ENCODE measurements around the gene NRIP3. TPM values are rescaled to one million over a fixed set of nuclear protein-coding genes. Genes with fewer than 3 reads are reported as not detected.

The NRIP3 gene
- total RNA-seq, 2 donors from 2014 or later, result 0.95 to 1.2 TPM

GRCh38 chr11:8942518-8943066 lies 61.2 kb downstream of the NRIP3 start, which contains the start of gene ASCL3:
Gene ASCL3, minus strand, starts transcription at chr11:8943016. Its CDS starts 4,855 bp downstream, at chr11:8938161.
- H3K27me3 ChIP-seq (ENCODE audit: control insufficient read depth, insufficient read depth, low read length, poor library complexity, severe bottlenecking), result no peaks in the 10 kb centered on the region
- H3K36me3 Mint-ChIP-seq (ENCODE audit: low read depth), result peaks cover 2% of the 10 kb centered on the region
- H3K4me1 ChIP-seq (ENCODE audit: control insufficient read depth, insufficient read depth, low read length), result no peaks in the 10 kb centered on the region
- no peaks in the 10 kb centered on the region for H3K9me3 Mint-ChIP-seq
- H3K9me3 ChIP-seq (ENCODE audit: control insufficient read depth, low read length), result peaks cover 10% of the 10 kb centered on the region
- peaks cover 16% of the 10 kb centered on the region for H3K27me3 Mint-ChIP-seq (ENCODE audit: insufficient read depth)
- no peak within 1 kb of the TSS for H3K4me3 Mint-ChIP-seq
- TF ChIP-seq CTCF (conservative IDR thresholded peaks at IDR 0.05), result no peak
- no peak for DNase-seq
- no peak within 1 kb of the TSS for H3K27ac ChIP-seq (ENCODE audit: low read depth, low read length)
- 80 to 100% methylated on average over 2 to 5 of the region's 5 CpGs for WGBS, 2 experiments (ENCODE audit: insufficient coverage in 1 of 2, insufficient read length in 1 of 2)
- H3K4me1 Mint-ChIP-seq, result peaks cover 2% of the 10 kb centered on the region
- H3K4me3 ChIP-seq (ENCODE audit: low read length), result no peak within 1 kb of the TSS
- H3K9ac ChIP-seq (ENCODE audit: extremely low read depth, low read length, poor library complexity, severe bottlenecking), result no peak within 1 kb of the TSS
- no peaks in the 10 kb centered on the region for H3K36me3 ChIP-seq (ENCODE audit: control insufficient read depth, insufficient read depth, low read length)
- no peak within 1 kb of the TSS for H3K27ac Mint-ChIP-seq

DNA sequence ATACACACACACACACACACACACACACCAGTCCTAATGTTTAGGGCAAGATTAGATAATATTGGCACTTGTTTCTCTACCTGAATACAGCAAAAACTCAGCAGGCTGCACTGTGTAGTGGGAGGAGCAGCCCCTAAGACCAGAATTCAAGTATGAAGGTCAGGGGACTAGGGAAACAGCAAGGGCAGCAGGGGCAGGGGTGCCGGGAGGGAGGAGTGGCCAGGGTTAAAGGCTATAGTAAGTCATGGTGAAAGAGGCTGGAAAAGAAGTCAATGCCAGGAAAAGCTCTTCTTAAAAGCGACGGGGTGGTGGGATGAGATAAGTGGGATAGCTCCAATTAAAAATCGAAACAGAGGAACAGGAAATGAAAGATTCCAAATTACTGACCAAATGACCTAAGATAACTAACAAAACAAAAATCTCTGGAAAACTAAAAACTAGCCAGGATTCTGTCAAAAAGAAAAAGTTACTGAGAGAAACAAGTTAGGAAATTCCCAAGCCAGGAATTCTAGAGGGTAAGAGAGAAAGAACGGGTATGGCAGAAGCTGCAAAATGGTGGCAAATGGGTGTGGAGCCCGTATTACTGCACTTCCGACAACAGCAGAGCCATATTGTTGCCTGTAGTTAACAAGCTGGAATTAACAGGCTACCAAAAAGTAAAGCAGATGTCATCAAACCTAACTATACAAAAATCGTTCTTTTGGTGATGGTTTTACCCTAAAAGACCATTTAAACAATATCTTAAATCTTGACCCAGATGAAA lies 62.3 kb downstream of the NRIP3 start:
- no peak overlapping the region for H3K27ac ChIP-seq (ENCODE audit: low read depth, low read length)
- no peaks in the 10 kb centered on the region for H3K36me3 Mint-ChIP-seq (ENCODE audit: low read depth)
- no peak overlapping the region for H3K4me3 ChIP-seq (ENCODE audit: low read length)
- peaks cover 19% of the 10 kb centered on the region for H3K27me3 Mint-ChIP-seq (ENCODE audit: insufficient read depth)
- H3K9ac ChIP-seq (ENCODE audit: extremely low read depth, low read length, poor library complexity, severe bottlenecking), result no peak overlapping the region
- no peak for TF ChIP-seq CTCF (conservative IDR thresholded peaks at IDR 0.05)
- DNase-seq, result no peak
- H3K27me3 ChIP-seq (ENCODE audit: control insufficient read depth, insufficient read depth, low read length, poor library complexity, severe bottlenecking), result no peaks in the 10 kb centered on the region
- H3K27ac Mint-ChIP-seq, result no peak overlapping the region
- H3K9me3 ChIP-seq (ENCODE audit: control insufficient read depth, low read length), result peaks cover 10% of the 10 kb centered on the region
- 91 to 94% methylated on average over 5 to 8 of the region's 8 CpGs for WGBS, 2 experiments (ENCODE audit: insufficient coverage in 1 of 2, insufficient read length in 1 of 2)
- no peaks in the 10 kb centered on the region for H3K36me3 ChIP-seq (ENCODE audit: control insufficient read depth, insufficient read depth, low read length)
- no peaks in the 10 kb centered on the region for H3K9me3 Mint-ChIP-seq
- H3K4me1 ChIP-seq (ENCODE audit: control insufficient read depth, insufficient read depth, low read length), result no peaks in the 10 kb centered on the region
- no peak overlapping the region for H3K4me3 Mint-ChIP-seq
- H3K4me1 Mint-ChIP-seq, result no peaks in the 10 kb centered on the region

DNA sequence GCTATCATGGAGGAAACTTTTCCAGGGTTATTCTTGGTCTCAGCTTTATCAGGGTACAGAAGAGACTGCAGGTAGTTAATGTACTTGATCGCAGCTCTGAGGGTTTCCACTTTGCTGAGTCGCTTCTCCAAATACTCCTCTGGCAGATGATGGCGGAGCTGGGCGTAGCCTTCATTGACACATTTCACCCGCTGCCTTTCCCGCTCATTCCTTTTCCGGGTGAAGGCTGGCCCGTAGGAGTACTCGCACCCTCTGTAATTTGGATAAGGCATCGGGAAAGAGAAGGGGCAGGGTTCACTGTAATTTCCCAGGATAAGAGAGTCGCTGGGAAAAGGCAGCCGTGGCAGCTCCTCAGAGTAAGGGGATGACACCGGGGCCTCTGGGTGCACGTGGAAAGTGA lies 66.1 kb downstream of the NRIP3 start:
- H3K27me3 Mint-ChIP-seq (ENCODE audit: insufficient read depth), result peaks cover 26% of the 10 kb centered on the region
- peaks cover 2% of the 10 kb centered on the region for H3K4me1 ChIP-seq (ENCODE audit: control insufficient read depth, insufficient read depth, low read length)
- peaks cover 11% of the 10 kb centered on the region for H3K4me1 Mint-ChIP-seq
- no peaks in the 10 kb centered on the region for H3K9me3 ChIP-seq (ENCODE audit: control insufficient read depth, low read length)
- no peak overlapping the region for H3K4me3 Mint-ChIP-seq
- peaks cover 9% of the 10 kb centered on the region for H3K27me3 ChIP-seq (ENCODE audit: control insufficient read depth, insufficient read depth, low read length, poor library complexity, severe bottlenecking)
- WGBS, 2 experiments (ENCODE audit: insufficient coverage in 1 of 2, insufficient read length in 1 of 2), result 85 to 98% methylated on average over 12 to 14 of the region's 14 CpGs
- H3K4me3 ChIP-seq (ENCODE audit: low read length), result no peak overlapping the region
- no peak for TF ChIP-seq CTCF (conservative IDR thresholded peaks at IDR 0.05)
- H3K27ac ChIP-seq (ENCODE audit: low read depth, low read length), result no peak overlapping the region
- no peak overlapping the region for H3K27ac Mint-ChIP-seq
- H3K36me3 Mint-ChIP-seq (ENCODE audit: low read depth), result no peaks in the 10 kb centered on the region
- DNase-seq, result no peak
- H3K36me3 ChIP-seq (ENCODE audit: control insufficient read depth, insufficient read depth, low read length), result no peaks in the 10 kb centered on the region
- no peaks in the 10 kb centered on the region for H3K9me3 Mint-ChIP-seq
- H3K9ac ChIP-seq (ENCODE audit: extremely low read depth, low read length, poor library complexity, severe bottlenecking), result no peak overlapping the region
